ENCODE measurements around the gene MTMR12. TPM values are rescaled to one million over a fixed set of nuclear protein-coding genes. Genes with fewer than 3 reads are reported as not detected.

MTMR12 gene
- total and polyA plus RNA-seq, 2 of the 13 experiments (the other 11 are each of a cell fraction or from before 2014, with no cell fraction given): 23.4 to 36.6 TPM

- TF ChIP-seq YEATS4 (CRISPR knock-in tag; IDR thresholded peaks at IDR 0.05; ENCODE audit: borderline replicate concordance) (0 out of 2 replicates have a peak, but pooled peaks have one; percentile 22), XRCC5 (optimal IDR thresholded peaks at IDR 0.05; ENCODE audit: low read length) (peak; percentile 18), ISL2 (CRISPR knock-in tag; IDR thresholded peaks at IDR 0.05) (0 out of 2 replicates have a peak, but pooled peaks have one; percentile 35), ZNF441 (CRISPR knock-in tag; IDR thresholded peaks at IDR 0.05; ENCODE audit: borderline replicate concordance) (no peak), TARDBP (CRISPR knock-in tag; IDR thresholded peaks at IDR 0.05) (0 out of 2 replicates have a peak, but pooled peaks have one; percentile 6), EEA1 (CRISPR knock-in tag; IDR thresholded peaks at IDR 0.05; ENCODE audit: borderline replicate concordance) (no peak), KAT2B (IDR thresholded peaks at IDR 0.05; ENCODE audit: borderline replicate concordance, low read depth, low read length) (no peak), MTA3 (CRISPR knock-in tag; IDR thresholded peaks at IDR 0.05) (no peak), ZKSCAN8 (CRISPR knock-in tag; IDR thresholded peaks at IDR 0.05; ENCODE audit: borderline replicate concordance) (peak; percentile 30; the same call in 1 of the 2 replicates), ZNF605 (CRISPR knock-in tag; IDR thresholded peaks at IDR 0.05) (no peak), RAD51 (IDR thresholded peaks at IDR 0.05; ENCODE audit: borderline replicate concordance) (no peak), ZFYVE20 (CRISPR knock-in tag; IDR thresholded peaks at IDR 0.05; ENCODE audit: borderline replicate concordance, low read depth) (no peak), ZNF205 (CRISPR knock-in tag; IDR thresholded peaks at IDR 0.05) (0 out of 2 replicates have a peak, but pooled peaks have one; percentile 33), FOSL1 (CRISPR knock-in tag; IDR thresholded peaks at IDR 0.05; ENCODE audit: borderline replicate concordance) (no peak), ZNF672 (CRISPR knock-in tag; IDR thresholded peaks at IDR 0.05) (no peak), ZNF577 (CRISPR knock-in tag; IDR thresholded peaks at IDR 0.05; ENCODE audit: borderline replicate concordance, low read depth) (no peak), ZNF547 (CRISPR knock-in tag; IDR thresholded peaks at IDR 0.05) (no peak), ZNF230 (CRISPR knock-in tag; IDR thresholded peaks at IDR 0.05) (no peak), FOXA1 (IDR thresholded peaks at IDR 0.05) (no peak), FOXA1 (CRISPR knock-in tag; IDR thresholded peaks at IDR 0.05) (peak; percentile 54), MTA1 (CRISPR knock-in tag; IDR thresholded peaks at IDR 0.05; ENCODE audit: borderline replicate concordance) (no peak), CC2D1A (CRISPR knock-in tag; IDR thresholded peaks at IDR 0.05) (no peak), REXO4 (CRISPR knock-in tag; IDR thresholded peaks at IDR 0.05; ENCODE audit: borderline replicate concordance) (no peak), BCL6 (CRISPR knock-in tag; IDR thresholded peaks at IDR 0.05) (peak; percentile 49), SIN3A (IDR thresholded peaks at IDR 0.05; ENCODE audit: borderline replicate concordance, low read depth, low read length) (no peak), EP300 (IDR thresholded peaks at IDR 0.05; ENCODE audit: low read depth in 2 of 2, low read length in 2 of 2) (no peak), EP300 (CRISPR knock-in tag; IDR thresholded peaks at IDR 0.05; ENCODE audit: borderline replicate concordance) (peak; percentile 22; the same call in 1 of the 2 replicates), NR3C1 (CRISPR knock-in tag; IDR thresholded peaks at IDR 0.05) (no peak), GPBP1L1 (CRISPR knock-in tag; IDR thresholded peaks at IDR 0.05) (no peak)
- TF ChIP-seq, protein P1, sequence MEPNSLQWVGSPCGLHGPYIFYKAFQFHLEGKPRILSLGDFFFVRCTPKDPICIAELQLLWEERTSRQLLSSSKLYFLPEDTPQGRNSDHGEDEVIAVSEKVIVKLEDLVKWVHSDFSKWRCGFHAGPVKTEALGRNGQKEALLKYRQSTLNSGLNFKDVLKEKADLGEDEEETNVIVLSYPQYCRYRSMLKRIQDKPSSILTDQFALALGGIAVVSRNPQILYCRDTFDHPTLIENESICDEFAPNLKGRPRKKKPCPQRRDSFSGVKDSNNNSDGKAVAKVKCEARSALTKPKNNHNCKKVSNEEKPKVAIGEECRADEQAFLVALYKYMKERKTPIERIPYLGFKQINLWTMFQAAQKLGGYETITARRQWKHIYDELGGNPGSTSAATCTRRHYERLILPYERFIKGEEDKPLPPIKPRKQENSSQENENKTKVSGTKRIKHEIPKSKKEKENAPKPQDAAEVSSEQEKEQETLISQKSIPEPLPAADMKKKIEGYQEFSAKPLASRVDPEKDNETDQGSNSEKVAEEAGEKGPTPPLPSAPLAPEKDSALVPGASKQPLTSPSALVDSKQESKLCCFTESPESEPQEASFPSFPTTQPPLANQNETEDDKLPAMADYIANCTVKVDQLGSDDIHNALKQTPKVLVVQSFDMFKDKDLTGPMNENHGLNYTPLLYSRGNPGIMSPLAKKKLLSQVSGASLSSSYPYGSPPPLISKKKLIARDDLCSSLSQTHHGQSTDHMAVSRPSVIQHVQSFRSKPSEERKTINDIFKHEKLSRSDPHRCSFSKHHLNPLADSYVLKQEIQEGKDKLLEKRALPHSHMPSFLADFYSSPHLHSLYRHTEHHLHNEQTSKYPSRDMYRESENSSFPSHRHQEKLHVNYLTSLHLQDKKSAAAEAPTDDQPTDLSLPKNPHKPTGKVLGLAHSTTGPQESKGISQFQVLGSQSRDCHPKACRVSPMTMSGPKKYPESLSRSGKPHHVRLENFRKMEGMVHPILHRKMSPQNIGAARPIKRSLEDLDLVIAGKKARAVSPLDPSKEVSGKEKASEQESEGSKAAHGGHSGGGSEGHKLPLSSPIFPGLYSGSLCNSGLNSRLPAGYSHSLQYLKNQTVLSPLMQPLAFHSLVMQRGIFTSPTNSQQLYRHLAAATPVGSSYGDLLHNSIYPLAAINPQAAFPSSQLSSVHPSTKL (CRISPR knock-in tag; IDR thresholded peaks at IDR 0.05): peak; percentile 41; the same call in 1 of the 2 replicates
These were observed 119.1 kb downstream of the MTMR12 start (continued) for GRCh38 chr5:32193591-32193990.

All from HepG2 (cell line).